Lower leg skin (tissue), 3 donors: ENCODE results near the gene PRSS8.
"Not testable (repeated sequence)": the region's sequence is repeated elsewhere in the genome, so short reads cannot be mapped to it uniquely, and the experiment has no call there.

ENCODE experiments used
- POLR2A ChIP-seq, 2 donors: fragments of 450-650 bp; IDR thresholded peaks; one replicate each; pipeline ENCODE4 v1.6.1; 2016 to 2017; ENCODE audit warnings: antibody characterized with exemption in 2 of 2, mild to moderate bottlenecking in 1 of 2, moderate library complexity in 1 of 2
- TF ChIP-seq, protein P1 (sequence below), 3 donors: fragments of 450-650 bp; IDR thresholded peaks; one replicate each; pipeline ENCODE4 v1.5.1; 2016; ENCODE audit warnings: antibody characterized with exemption in 3 of 3, mild to moderate bottlenecking in 3 of 3, moderate library complexity in 2 of 3

- TF ChIP-seq, protein P1, sequence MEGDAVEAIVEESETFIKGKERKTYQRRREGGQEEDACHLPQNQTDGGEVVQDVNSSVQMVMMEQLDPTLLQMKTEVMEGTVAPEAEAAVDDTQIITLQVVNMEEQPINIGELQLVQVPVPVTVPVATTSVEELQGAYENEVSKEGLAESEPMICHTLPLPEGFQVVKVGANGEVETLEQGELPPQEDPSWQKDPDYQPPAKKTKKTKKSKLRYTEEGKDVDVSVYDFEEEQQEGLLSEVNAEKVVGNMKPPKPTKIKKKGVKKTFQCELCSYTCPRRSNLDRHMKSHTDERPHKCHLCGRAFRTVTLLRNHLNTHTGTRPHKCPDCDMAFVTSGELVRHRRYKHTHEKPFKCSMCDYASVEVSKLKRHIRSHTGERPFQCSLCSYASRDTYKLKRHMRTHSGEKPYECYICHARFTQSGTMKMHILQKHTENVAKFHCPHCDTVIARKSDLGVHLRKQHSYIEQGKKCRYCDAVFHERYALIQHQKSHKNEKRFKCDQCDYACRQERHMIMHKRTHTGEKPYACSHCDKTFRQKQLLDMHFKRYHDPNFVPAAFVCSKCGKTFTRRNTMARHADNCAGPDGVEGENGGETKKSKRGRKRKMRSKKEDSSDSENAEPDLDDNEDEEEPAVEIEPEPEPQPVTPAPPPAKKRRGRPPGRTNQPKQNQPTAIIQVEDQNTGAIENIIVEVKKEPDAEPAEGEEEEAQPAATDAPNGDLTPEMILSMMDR (IDR thresholded peaks at IDR 0.05), result not testable (repeated sequence)
- not testable (repeated sequence) for TF ChIP-seq POLR2A (IDR thresholded peaks at IDR 0.05)
Measured at GRCh38 chr16:31170048-31170447, 34.5 kb upstream of the PRSS8 start.
